HG02588 (cell line): ENCODE data around the gene DNPEP.
"Not testable (repeated sequence)": the region's sequence is repeated elsewhere in the genome, so short reads cannot be mapped to it uniquely, and the experiment has no call there.

ENCODE experiments used
- ATAC-seq: cut with Tn5 transposase; IDR thresholded peaks from one replicate; pipeline ENCODE4 v1.9.1; 2021; ENCODE audit warnings: mild to moderate bottlenecking, moderate library complexity; ENCODE audit not compliant: unreplicated experiment

Gene DNPEP

GRCh38 chr2:219402665-219403515 is 15.2 kb upstream of the DNPEP start:
- ATAC-seq: peak; percentile 72

- no peak for ATAC-seq
Observed at GRCh38 chr2:219401606-219402005, 13.9 kb upstream of the DNPEP start.

- no peak for ATAC-seq
Observed at GRCh38 chr2:219400562-219400961, 12.8 kb upstream of the DNPEP start.

GRCh38 chr2:219399716-219400478 is 12.2 kb upstream of the DNPEP start:
- no peak for ATAC-seq

- ATAC-seq: no peak
Observed at GRCh38 chr2:219398721-219399363, 11.1 kb upstream of the DNPEP start.

GRCh38 chr2:219396863-219397457 is 9.2 kb upstream of the DNPEP start:
- no peak for ATAC-seq

GRCh38 chr2:219395609-219396008 is 7.9 kb upstream of the DNPEP start:
- no peak for ATAC-seq

GRCh38 chr2:219395056-219395455 is 7.3 kb upstream of the DNPEP start:
- not testable (repeated sequence) for ATAC-seq

GRCh38 chr2:219392754-219393153 is 5.0 kb upstream of the DNPEP start:
- ATAC-seq: no peak

- ATAC-seq: no peak
Observed at GRCh38 chr2:219388907-219389156, 1.1 kb upstream of the DNPEP start.

GRCh38 chr2:219388121-219388906 is 602 bp upstream of the DNPEP start:
- peak; percentile 76 for ATAC-seq

- ATAC-seq: no peak
Observed at GRCh38 chr2:219386532-219387280, 1.0 kb downstream of the DNPEP start.

- no peak for ATAC-seq
Observed at GRCh38 chr2:219385958-219386520, 1.7 kb downstream of the DNPEP start.

GRCh38 chr2:219384859-219385258 is 2.9 kb downstream of the DNPEP start:
- no peak for ATAC-seq

- no peak for ATAC-seq
Observed at GRCh38 chr2:219384083-219384713, 3.5 kb downstream of the DNPEP start.

GRCh38 chr2:219381448-219381847 is 6.3 kb downstream of the DNPEP start:
- ATAC-seq: no peak

- no peak for ATAC-seq
Observed at GRCh38 chr2:219380926-219381325, 6.8 kb downstream of the DNPEP start.

GRCh38 chr2:219378163-219378851 is 9.4 kb downstream of the DNPEP start:
- ATAC-seq: no peak

- no peak for ATAC-seq
Observed at GRCh38 chr2:219369447-219369861, 18.3 kb downstream of the DNPEP start.
